Mucosa of stomach (tissue), 1 donor: Measurements from ENCODE around the gene ART5.

Experiments
- H3K27me3 ChIP-seq: one replicate; pipeline ENCODE4 v1.7.0; 2013; ENCODE audit warnings: mild to moderate bottlenecking, low read length; ENCODE audit not compliant: control insufficient read depth, insufficient read depth
- H3K36me3 ChIP-seq: one replicate; pipeline ENCODE4 v1.7.0; 2013; ENCODE audit warnings: low read length; ENCODE audit not compliant: control insufficient read depth, insufficient read depth
- H3K4me1 ChIP-seq: one replicate; pipeline ENCODE4 v1.7.0; 2013; ENCODE audit warnings: mild to moderate bottlenecking, low read length; ENCODE audit not compliant: control insufficient read depth, insufficient read depth
- H3K4me3 ChIP-seq: one replicate; pipeline ENCODE4 v1.7.0; 2013; ENCODE audit warnings: low read length
- H3K9ac ChIP-seq: one replicate; pipeline ENCODE4 v1.7.0; 2013; ENCODE audit warnings: mild to moderate bottlenecking, low read length, moderate library complexity
- H3K9me3 ChIP-seq: one replicate; pipeline ENCODE4 v1.7.0; 2013; ENCODE audit warnings: mild to moderate bottlenecking, low read length, moderate library complexity; ENCODE audit not compliant: control insufficient read depth
- donor health status: Pancreatic carcinoma.

The ART5 gene

GRCh38 chr11:3641701-3642070, at the start of gene ART5:
Gene ART5, minus strand, starts transcription at chr11:3641992. Its CDS starts 130 bp downstream, at chr11:3641862.
- Histone ChIP-seq H3K9me3 (no peaks in the 10 kb centered on the region), H3K27me3 (peaks cover 3% of the 10 kb centered on the region), H3K36me3 (no peaks in the 10 kb centered on the region), H3K4me1 (peaks cover 15% of the 10 kb centered on the region), H3K9ac (peak within 1 kb of the TSS; percentile 50), H3K4me3 (peak within 1 kb of the TSS; percentile 54)

- Histone ChIP-seq H3K4me3 (no peak overlapping the region), H3K9ac (no peak overlapping the region), H3K36me3 (peaks cover 3% of the 10 kb centered on the region), H3K9me3 (no peaks in the 10 kb centered on the region), H3K27me3 (no peaks in the 10 kb centered on the region), H3K4me1 (no peaks in the 10 kb centered on the region)
Measured at GRCh38 chr11:3686751-3687150, 45.0 kb upstream of the ART5 start.

GRCh38 chr11:3685923-3686322, 44.1 kb upstream of the ART5 start:
- Histone ChIP-seq H3K9ac (no peak overlapping the region), H3K9me3 (no peaks in the 10 kb centered on the region), H3K4me1 (no peaks in the 10 kb centered on the region), H3K36me3 (peaks cover 3% of the 10 kb centered on the region), H3K27me3 (no peaks in the 10 kb centered on the region), H3K4me3 (no peak overlapping the region)

- Histone ChIP-seq H3K4me1 (no peaks in the 10 kb centered on the region), H3K36me3 (peaks cover 7% of the 10 kb centered on the region), H3K4me3 (no peak overlapping the region), H3K9me3 (no peaks in the 10 kb centered on the region), H3K9ac (no peak overlapping the region), H3K27me3 (no peaks in the 10 kb centered on the region)
Measured at GRCh38 chr11:3684819-3685172, 43.0 kb upstream of the ART5 start.

- Histone ChIP-seq H3K4me1 (no peaks in the 10 kb centered on the region), H3K27me3 (no peaks in the 10 kb centered on the region), H3K9me3 (no peaks in the 10 kb centered on the region), H3K4me3 (no peak overlapping the region), H3K9ac (no peak overlapping the region), H3K36me3 (peaks cover 10% of the 10 kb centered on the region)
Measured at GRCh38 chr11:3684129-3684818, 42.5 kb upstream of the ART5 start.

GRCh38 chr11:3683039-3683438, 41.2 kb upstream of the ART5 start:
- no peaks in the 10 kb centered on the region for H3K9me3 ChIP-seq
- H3K4me3 ChIP-seq, result no peak overlapping the region
- no peaks in the 10 kb centered on the region for H3K4me1 ChIP-seq
- peaks cover 18% of the 10 kb centered on the region for H3K36me3 ChIP-seq
- H3K27me3 ChIP-seq, result no peaks in the 10 kb centered on the region
- H3K9ac ChIP-seq, result no peak overlapping the region

GRCh38 chr11:3679077-3679476, 37.3 kb upstream of the ART5 start:
- Histone ChIP-seq H3K36me3 (peaks cover 34% of the 10 kb centered on the region), H3K4me3 (no peak overlapping the region), H3K9me3 (no peaks in the 10 kb centered on the region), H3K4me1 (no peaks in the 10 kb centered on the region), H3K9ac (no peak overlapping the region), H3K27me3 (no peaks in the 10 kb centered on the region)

GRCh38 chr11:3675971-3676370, 34.2 kb upstream of the ART5 start:
- Histone ChIP-seq H3K4me3 (no peak overlapping the region), H3K36me3 (peaks cover 40% of the 10 kb centered on the region), H3K27me3 (no peaks in the 10 kb centered on the region), H3K9me3 (no peaks in the 10 kb centered on the region), H3K4me1 (no peaks in the 10 kb centered on the region), H3K9ac (no peak overlapping the region)

- Histone ChIP-seq H3K9me3 (no peaks in the 10 kb centered on the region), H3K27me3 (no peaks in the 10 kb centered on the region), H3K4me1 (no peaks in the 10 kb centered on the region), H3K36me3 (peaks cover 33% of the 10 kb centered on the region), H3K9ac (no peak overlapping the region), H3K4me3 (no peak overlapping the region)
Measured at GRCh38 chr11:3674189-3674588, 32.4 kb upstream of the ART5 start.

GRCh38 chr11:3671334-3672254, 29.8 kb upstream of the ART5 start, which contains the start of gene CHRNA10:
Gene CHRNA10, minus strand, starts transcription at chr11:3671384. Its CDS starts 72 bp downstream, at chr11:3671312.
- Histone ChIP-seq H3K9ac (no peak within 1 kb of the TSS), H3K36me3 (peaks cover 21% of the 10 kb centered on the region), H3K4me1 (no peaks in the 10 kb centered on the region), H3K9me3 (no peaks in the 10 kb centered on the region), H3K4me3 (no peak within 1 kb of the TSS), H3K27me3 (no peaks in the 10 kb centered on the region)

GRCh38 chr11:3669742-3670183, 28.0 kb upstream of the ART5 start:
- no peak overlapping the region for H3K4me3 ChIP-seq
- no peaks in the 10 kb centered on the region for H3K9me3 ChIP-seq
- H3K9ac ChIP-seq, result no peak overlapping the region
- no peaks in the 10 kb centered on the region for H3K4me1 ChIP-seq
- H3K27me3 ChIP-seq, result no peaks in the 10 kb centered on the region
- H3K36me3 ChIP-seq, result peaks cover 6% of the 10 kb centered on the region

- Histone ChIP-seq H3K4me1 (no peaks in the 10 kb centered on the region), H3K4me3 (no peak overlapping the region), H3K36me3 (peaks cover 6% of the 10 kb centered on the region), H3K9ac (no peak overlapping the region), H3K9me3 (no peaks in the 10 kb centered on the region), H3K27me3 (no peaks in the 10 kb centered on the region)
Measured at GRCh38 chr11:3669128-3669527, 27.3 kb upstream of the ART5 start.
